GM19035 (cell line): ENCODE data around the gene ZNF750.

Experiments
- ATAC-seq: cut with Tn5 transposase; IDR thresholded peaks from one replicate; pipeline ENCODE4 v1.9.1; 2021; ENCODE audit not compliant: unreplicated experiment

ZNF750 gene

DNA sequence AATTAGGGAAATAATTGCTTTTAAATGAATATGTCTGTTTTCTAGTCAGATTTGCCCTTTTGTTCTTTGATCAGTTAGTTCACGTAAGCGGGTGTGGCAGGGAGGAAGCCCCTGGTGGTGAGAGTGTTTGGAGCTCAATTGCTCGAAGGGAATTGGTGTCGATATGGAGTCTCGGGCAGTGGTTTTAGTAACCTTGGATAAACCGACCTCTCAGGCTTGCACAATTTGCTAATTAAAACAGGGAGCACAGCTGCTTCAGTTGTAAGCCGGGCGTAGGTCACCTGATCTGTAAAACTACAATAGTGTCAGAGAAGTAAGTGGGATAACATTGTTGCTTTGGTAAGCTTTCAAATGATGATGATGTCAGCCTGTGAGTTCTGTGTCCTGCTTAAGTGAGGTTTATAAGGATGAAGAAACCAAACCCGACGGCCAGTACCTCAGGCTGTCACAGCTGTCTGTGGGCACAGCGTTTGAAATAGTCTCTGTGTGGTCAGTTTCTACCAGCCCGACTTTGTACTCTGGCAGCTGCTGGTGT, 2.9 kb downstream of the ZNF750 start:
- ATAC-seq, result no peak

- ATAC-seq, result no peak
Observed at GRCh38 chr17:82835766-82836512, 3.9 kb downstream of the ZNF750 start.

GRCh38 chr17:82835122-82835521, 4.7 kb downstream of the ZNF750 start:
- ATAC-seq, result no peak

DNA sequence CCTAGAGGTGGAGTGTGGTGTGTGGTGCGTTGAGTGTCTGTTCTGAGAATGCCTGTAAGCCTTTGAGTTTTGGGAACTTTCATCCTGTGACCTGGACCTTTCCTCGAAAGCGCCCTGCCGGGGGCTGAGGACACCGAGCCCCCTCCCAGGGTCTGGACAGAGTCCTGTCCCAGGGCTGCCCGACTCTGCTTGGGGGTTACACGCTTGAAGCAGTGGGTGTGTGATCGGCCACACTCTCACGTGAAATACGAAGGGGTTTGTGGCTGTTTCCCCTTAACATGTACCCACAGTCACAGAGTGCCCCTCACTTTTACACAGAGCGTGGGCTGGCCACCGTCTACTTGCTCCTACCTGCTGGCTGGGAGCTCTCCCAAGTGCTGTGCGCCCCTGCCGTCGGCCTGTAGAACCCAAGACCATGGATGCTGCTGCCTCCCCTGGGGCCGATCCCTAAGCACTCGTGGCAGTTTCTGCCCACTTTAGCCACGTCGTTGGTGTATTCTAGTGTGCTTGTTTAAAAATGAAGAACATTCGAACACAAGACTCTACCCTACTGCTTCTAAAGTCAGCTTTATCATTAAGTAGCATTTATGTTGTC, 6.8 kb downstream of the ZNF750 start:
- ATAC-seq, result no peak

GRCh38 chr17:82832411-82832810, 7.4 kb downstream of the ZNF750 start:
- no peak for ATAC-seq

GRCh38 chr17:82831818-82832200, 8.0 kb downstream of the ZNF750 start:
- no peak for ATAC-seq

- ATAC-seq, result no peak
Observed at GRCh38 chr17:82831041-82831817, 8.6 kb downstream of the ZNF750 start.

GRCh38 chr17:82830249-82830661, 9.6 kb downstream of the ZNF750 start:
- ATAC-seq, result no peak

DNA sequence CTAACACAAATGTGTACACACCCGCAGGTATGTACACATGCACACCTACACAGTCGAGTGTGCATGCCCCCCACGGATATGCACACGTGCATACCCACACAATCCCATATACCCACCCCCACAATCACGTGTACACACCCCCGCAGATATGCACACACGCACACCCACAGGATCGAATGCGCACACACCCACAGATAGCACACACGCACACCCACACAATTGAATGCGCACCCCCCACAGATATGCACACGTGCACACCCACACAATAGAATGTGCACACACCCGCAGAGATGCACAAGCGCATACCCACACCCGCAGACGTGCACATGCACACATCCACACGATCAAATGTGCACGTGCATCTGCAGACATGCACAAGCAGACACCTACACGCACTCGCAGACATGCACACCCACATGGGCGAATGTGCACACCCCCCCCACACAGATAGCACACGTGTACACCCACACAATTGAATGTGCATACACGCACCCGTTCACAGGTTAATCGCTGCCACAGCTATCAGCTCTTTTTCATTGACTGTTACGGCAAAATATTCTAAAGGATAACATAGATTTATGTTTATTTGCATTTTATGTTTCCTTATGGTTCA, 10.8 kb downstream of the ZNF750 start:
- no peak for ATAC-seq

GRCh38 chr17:82826956-82827355, 12.9 kb downstream of the ZNF750 start:
- no peak for ATAC-seq

DNA sequence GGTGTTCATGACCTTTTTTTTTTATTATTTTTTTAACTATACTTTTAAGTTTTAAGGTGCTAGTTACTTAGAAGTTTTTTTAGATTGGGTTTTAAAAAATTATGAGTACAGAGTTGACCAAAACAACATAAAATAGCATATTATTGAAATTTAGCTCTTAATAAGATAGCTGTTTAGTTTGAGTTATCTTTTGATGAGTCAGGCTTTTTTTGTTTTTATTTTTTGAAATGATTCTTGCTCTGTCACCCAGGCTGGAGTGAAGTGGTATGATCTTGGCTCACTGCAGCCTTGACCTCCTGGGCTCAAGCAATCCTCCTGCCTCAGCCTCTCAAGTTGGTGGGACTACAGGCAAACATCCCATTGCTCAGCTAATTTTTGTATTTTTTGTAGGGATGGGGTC, 13.6 kb downstream of the ZNF750 start:
- no peak for ATAC-seq

- no peak for ATAC-seq
Observed at GRCh38 chr17:82825540-82826124, 14.2 kb downstream of the ZNF750 start.

- ATAC-seq, result no peak
Observed at GRCh38 chr17:82823004-82823403, 16.8 kb downstream of the ZNF750 start.

DNA sequence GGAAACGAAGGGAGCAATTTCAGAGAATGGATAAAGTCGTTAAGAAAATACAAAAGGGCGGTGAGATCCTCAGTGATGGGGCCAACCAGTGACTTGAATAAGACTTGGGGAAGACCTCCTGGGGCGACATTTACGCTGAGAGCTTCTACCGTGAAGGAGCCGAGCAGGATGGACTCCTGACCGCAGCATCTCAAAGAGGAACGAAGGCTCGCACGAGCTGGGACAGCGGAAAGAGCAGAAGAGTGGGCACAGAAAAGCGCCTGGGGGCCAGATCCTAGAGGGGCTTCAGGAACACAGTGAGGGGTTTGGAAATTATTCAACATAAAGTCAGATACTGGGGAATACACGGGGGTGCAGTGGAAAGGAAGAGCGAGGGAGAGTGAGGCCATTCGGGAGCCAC, 17.5 kb downstream of the ZNF750 start:
- no peak for ATAC-seq

DNA sequence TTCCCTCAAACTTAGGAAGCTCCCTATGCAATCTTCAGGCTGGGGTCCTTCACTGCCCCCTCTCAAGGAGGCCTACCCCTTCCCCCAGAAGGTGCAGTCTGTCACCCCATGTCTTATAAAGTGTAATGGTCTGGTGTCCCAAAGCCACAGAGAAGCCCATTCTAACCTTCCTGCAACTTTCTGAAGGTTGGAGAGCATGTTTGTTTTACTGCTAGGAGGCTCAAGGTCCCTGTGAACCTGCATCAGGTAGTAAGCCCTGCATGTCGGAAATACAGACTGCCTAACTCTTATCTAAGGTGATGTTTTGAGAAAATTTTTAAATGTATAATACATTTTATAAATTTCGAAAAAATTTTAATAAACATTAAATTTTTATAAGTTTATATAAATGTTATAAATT, 18.3 kb downstream of the ZNF750 start:
- ATAC-seq, result no peak

- no peak for ATAC-seq
Observed at GRCh38 chr17:82820278-82821251, 19.3 kb downstream of the ZNF750 start.

DNA sequence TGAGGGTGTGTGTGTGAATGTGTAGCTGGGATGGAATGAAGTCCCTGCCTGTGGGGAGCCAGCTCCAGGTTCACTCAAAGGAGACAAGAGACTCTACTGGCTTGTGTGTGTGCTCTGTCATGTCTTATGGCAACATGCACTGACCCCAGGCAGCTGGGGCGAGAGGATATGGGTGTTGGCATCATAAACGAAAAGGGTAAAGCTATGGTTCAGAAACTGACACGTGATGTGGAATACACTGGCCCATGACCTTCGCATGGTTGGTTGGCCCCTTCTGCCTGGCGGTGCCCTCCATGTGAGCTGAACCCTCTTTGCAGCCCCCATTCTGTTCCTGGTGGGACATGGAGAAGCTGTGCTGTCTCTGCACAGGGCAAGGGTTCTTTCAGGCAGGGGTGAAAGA, 21.9 kb downstream of the ZNF750 start:
- ATAC-seq, result no peak

- no peak for ATAC-seq
Observed at GRCh38 chr17:82816358-82816757, 23.5 kb downstream of the ZNF750 start.

DNA sequence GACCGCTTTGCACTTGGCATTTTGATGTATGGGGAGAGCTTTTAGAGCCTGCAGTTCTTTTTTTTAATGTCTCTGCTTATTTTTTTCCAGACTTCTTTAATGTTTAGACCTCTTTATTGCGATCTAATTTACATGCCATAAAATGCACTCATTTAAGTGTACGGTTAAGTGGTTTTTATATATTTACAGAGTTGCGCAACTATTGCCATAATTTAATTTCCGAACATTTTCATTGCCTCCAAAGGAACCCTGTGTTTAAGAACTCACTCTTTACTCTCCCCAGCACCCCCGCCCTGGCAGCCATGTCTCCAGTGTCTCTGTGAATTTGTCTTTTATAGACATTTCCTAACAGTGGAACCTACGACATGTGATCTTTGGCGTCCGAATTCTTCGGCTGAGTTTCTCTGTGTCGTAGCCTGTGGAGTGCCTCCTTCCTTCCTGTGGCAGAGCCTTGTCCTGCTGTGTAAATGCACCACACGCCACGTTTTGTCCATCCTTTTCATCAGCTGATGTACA, 24.0 kb downstream of the ZNF750 start:
- no peak for ATAC-seq

DNA sequence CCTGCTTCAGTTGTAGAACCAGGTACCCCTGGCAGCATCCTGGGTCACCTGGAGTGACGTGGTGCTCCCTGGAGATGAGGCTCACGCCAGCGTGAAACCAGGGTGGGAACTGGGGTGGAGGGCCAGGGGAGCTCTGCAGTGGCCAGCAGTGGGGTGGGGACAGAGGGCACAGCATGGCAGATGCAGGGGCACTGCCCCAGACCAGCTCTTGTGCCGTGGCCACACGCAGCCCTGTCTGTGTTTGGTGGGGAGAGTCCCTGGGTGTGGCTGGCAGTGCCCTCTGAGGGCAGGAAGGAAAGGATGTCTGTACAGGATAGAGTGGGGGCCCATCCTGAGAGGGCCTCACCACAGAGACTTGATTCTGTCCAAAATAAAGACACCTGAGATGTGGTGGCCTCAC, 24.5 kb downstream of the ZNF750 start:
- ATAC-seq, result no peak
